Activated T-helper 1 cell treated with anti-CD3 and anti-CD28 coated beads, Interleukin-2, amount 50 U/mL, for 16 hours (primary cell): ENCODE data around the gene OR2AG1.
"Not testable (repeated sequence)": the region's sequence is repeated elsewhere in the genome, so short reads cannot be mapped to it uniquely, and the experiment has no call there.

ENCODE experiments used
- DNase-seq, 2 donors: peaks; one replicate each; pipeline ENCODE4 v3.0.0-alpha.2; 2020; ENCODE audit warnings: low read depth in 1 of 2, low spot score in 1 of 2

Gene OR2AG1

DNA sequence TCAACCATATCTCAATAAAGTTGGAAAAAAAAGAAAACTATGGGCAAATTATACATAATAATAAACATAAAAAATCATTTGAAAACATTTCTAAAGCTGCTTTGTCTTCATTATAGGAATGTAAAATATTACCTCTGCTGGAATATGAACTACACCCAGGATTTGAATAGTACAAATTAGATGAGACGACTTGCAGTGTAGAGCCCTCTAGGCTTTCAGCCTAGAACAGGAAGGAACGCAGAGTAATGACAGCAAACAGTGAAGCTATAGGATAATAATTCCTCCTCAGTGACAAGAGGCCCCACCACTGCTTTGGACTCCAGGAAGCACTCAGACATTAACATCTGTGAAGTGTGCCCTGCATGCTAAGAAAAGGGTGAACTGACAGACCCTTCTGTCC, 7.7 kb downstream of the OR2AG1 start:
- no peak for DNase-seq

DNA sequence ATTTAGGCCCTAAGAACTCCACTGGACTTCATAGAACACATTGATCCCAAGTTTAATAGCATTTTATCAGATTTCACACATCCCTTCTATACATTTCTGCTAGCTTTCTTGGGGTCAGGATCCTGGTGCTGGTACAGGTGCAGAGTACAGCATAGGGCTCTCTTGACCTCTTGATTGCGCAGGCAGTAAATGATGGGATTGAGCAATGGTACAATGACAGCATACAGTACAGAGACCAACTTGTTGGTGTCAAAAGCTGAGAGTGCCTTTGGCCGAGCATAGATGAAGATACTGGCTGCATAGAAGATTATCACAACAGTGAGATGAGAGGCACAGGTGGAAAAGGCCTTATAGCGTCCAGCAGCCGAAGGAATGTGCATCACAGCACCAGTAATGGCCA, 11.8 kb downstream of the OR2AG1 start:
- DNase-seq = no peak

DNA sequence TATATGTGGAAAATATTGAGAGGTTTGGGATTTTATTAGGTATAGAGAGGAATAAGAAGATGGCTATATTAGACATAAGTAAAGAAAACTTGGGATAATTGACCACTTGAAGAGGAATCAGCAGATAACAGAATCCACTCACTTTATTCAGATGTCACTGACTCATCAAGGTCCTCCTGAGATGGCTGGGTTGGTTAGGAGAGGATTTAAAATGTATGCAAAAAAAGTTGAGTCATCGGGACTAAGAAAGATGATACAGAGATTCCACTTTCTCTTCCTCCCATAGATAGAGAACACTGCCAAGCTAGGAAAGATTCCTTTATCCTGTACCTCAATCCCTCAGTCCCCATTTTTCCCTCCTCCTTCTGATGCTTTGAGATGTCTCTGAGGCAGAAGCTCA, 16.6 kb downstream of the OR2AG1 start, which contains the start of gene OR6A2:
Gene OR6A2 (minus strand): TSS at position 288 of the 400 bp plus-strand sequence. CDS start 3,981 bp downstream, outside the sequence.
- no peak for DNase-seq

DNA sequence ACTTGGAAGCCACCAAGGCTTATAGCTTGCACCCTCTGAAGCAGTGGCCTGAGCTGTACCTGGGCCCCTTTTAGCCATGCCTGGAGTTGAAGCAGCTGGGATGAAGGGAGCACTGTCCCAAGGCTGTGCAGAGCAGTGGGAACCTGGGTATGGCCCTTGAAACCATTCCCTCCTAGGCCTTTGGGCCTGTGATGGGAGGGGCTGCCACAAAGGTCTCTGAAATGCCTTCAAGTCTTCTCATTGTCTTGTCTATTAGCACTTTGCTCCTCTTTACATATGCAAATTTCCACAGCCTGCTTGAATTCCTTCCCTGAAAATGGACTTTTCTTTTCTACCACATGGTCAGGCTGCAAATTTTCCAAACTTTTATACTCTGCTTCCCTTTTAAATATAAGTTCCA, 18.3 kb downstream of the OR2AG1 start:
- DNase-seq = not testable (repeated sequence)

DNA sequence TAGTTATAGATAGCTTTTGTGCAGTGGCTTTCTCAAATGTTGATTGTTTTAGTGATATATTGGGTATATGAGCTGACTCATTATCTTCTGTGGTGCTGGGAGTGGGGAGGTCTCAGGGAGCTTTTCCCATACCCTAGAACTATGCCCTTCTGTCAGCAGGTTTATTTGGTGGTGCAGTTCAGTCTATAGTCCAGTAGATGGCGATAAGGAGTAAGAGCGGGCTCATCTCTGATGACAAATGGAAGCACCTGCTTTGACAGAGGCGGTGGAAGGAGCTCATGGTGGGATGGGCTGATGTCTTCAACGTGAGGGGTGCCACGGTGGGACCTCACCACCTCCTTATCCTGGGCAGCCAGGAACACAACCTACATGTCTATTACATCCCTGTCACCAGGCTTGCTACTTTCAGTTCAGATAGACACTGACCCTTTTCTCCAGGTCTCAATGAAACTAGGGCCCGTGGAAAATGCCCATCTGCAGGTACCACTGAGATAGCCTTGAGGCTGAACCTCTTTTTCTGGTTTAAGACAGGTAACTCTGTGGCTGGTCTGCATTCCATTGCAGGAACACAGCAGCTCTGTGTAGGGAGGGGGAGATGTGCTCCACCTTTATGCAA, 29.7 kb downstream of the OR2AG1 start:
- no peak for DNase-seq

DNA sequence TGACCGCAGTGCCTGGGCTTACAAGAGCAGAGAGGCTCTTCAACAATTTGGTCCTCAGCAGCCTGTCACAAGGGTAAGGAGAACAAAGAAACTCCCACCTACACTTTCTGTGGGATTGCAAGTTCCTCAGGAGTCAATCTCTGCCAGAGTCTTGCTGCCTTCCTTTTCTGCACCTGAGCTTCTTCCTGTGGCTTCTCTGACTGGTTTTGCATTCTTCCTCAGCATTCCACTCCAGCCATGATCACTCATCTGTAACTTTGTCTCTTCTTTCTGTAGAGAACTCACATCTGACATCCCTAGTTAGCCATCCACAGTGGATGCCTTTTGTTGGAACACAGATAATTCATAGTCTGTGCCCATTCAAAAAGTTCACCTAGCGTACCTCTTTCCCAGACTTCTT, 30.8 kb downstream of the OR2AG1 start:
- no peak for DNase-seq

DNA sequence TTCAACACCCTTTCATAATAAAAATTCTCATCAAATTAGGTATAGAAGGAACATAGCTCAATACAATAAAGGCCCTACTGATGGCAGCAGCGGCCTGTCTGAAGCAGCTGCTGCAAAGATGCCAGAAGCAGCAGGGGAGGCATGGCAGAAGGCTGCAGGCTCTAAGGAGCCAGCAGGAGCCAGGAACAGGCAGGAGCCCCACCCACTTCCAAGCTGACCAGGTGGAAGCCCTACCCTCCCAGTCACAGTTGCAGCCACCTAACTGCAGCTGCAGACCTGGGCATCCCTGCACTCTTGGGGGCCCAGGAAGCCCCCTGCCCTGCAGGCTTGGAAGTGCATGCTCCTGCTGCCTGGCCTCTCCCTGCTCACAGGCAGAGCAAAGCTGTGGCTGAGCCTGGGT, 34.9 kb downstream of the OR2AG1 start:
- no peak for DNase-seq

DNA sequence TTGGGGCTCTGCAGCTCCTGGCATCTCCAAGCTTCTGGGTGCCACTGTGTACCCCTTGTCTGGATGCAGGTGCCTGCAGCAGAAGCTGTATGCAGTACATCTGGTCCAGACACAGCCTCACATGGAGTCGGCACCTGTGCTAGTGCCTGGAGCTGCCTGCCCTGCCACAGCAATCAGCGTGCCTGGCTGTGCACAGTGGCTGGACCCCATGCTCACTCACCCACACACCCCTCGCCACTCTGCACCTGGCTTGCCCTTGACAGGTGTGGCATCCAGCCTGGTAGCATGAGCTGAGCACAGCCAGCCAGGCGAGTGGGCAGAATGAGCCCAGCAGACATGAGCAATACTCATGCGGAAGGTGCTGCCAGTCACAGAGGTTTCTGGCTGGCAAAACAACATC, 36.1 kb downstream of the OR2AG1 start:
- no peak for DNase-seq

DNA sequence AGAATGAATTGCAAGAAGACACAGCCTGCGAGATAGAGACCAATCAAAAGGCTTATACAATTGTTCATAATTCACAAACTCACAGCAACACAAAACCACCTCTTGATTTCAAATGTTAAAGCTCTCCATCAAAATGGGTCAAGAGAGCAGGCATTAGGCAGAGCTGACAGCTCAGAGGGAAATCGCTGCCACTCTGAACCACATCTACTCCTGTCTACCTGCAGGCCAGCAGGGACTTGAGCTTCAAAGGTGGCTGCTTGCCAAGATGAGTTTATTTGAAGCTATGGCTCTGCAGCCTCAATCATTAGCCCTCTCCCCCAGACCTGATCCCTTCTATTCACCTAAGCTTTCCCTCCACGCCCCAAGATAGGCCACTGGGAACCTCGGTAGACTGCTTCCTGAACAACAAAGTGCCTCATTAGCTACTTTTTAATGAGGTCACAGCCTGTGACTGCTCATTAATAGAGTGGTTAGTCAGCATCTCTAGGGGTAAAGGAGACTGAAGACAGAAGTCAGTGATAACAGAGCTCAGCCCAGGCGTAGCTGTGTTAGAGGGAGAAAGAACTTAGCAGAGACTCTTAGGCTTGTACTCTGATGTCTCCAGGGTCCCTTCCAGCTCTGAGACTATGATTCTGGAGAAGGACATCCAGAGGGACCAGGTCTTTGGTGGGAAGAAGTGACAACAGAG, 41.5 kb downstream of the OR2AG1 start:
- no peak for DNase-seq

DNA sequence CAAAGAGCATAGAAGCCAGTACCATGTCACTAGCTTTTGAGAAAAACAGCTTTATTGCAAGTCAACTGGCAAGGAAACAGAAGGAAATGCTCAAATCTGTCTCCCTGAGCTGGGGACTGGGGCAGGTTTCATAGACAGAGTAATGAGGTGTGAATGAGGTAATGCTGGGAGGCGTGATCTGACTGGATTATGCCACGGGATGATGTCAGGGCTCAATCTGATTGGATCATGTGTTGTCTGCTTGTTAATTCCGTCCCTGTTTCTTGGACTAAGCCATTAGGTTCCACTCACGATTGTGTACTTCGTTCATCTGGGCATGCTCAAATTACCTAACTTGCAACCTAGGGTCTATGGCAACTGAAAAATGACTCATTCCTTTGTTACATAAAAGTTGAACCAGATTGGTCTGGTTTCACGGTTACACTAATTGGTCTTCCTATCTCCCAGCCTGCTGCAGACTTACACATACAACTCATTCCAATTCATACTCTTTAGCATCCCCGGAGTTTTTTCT, 42.5 kb downstream of the OR2AG1 start:
- no peak for DNase-seq

DNA sequence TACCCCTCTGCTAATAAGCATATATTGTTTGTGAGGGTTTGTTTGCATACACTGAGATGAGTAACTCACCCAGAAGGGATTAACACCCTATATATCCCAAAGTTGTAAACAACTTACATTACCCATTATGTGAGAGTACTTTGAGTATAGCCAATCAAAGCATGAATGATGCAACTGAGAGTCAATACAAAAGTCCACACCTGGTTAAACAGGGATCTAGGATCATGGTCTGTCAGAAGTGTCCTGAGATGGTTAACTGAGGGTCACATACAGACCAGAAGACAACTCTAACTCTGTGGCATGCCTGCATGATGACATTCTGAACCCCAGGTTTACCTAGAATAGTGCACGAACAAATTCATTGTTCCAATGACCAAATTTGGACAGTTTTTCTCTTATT, 45.3 kb downstream of the OR2AG1 start:
- no peak for DNase-seq

DNA sequence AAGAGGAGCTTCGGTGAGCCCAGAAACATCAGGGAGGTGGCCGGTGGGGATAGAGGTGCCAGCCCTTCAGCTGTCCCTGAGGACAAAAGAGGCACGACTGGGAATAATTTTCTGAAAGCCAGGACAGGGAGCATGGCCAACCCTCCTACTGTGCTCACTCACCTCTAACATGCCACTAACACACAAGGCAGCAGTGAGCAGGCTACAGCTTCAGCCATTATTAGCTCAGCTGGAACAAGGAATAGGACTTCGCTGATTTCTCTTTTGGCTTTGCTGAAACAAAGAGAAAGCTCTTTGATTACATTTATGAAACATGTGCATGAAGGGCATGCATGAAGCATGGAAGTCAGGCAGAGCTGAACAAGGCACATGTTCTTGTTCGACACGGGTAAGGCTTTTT, 50.5 kb downstream of the OR2AG1 start:
- no peak for DNase-seq

DNA sequence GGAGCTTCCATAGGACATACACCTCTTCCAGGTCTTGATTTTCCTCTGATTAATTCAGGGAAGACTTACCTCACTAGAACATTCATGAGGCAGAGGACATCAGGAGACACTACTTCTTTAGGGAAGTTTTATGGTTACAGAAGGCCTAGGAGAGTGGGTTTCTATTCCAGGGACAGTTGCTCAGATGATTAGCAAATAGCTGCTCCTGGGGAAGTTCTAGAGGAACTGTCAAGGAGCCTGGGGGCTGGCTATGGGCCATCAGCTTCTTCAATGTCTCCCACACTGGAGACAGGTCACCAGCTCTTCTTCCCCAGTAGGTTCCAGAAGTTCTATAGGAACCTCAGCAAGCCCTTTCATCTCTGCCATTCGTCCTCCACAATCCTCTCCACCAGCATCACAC, 51.2 kb downstream of the OR2AG1 start:
- no peak for DNase-seq
